ENCODE results near the gene PABPN1L.

- TF ChIP-seq POLR2A (IDR thresholded peaks at IDR 0.05; ENCODE audit: low read depth, low read length) (no peak), CHD4 (IDR thresholded peaks at IDR 0.05) (no peak), CTCF (IDR thresholded peaks at IDR 0.05 in 2 of 3, conservative IDR thresholded peaks at IDR 0.05 in 1 of 3; ENCODE audit: control insufficient read depth in 2 of 3, extremely low read depth in 1 of 3, insufficient read depth in 1 of 3, low read depth in 3 of 3, low read length in 3 of 3) (no peak), CBFB (IDR thresholded peaks at IDR 0.05; ENCODE audit: low read depth) (no peak), POLR2AphosphoS5 (IDR thresholded peaks at IDR 0.05; ENCODE audit: low read length) (no peak), TAF1 (IDR thresholded peaks at IDR 0.05; ENCODE audit: borderline replicate concordance, low read depth, low read length) (no peak), RBBP5 (conservative IDR thresholded peaks at IDR 0.05) (no peak), MXI1 (IDR thresholded peaks at IDR 0.05; ENCODE audit: low read depth, low read length) (no peak), MTA2 (IDR thresholded peaks at IDR 0.05; ENCODE audit: low read depth) (no peak), GABPA (IDR thresholded peaks at IDR 0.05; ENCODE audit: low read depth) (no peak), RFX5 (IDR thresholded peaks at IDR 0.05; ENCODE audit: low read depth, low read length) (no peak)
- TF ChIP-seq, protein P1, sequence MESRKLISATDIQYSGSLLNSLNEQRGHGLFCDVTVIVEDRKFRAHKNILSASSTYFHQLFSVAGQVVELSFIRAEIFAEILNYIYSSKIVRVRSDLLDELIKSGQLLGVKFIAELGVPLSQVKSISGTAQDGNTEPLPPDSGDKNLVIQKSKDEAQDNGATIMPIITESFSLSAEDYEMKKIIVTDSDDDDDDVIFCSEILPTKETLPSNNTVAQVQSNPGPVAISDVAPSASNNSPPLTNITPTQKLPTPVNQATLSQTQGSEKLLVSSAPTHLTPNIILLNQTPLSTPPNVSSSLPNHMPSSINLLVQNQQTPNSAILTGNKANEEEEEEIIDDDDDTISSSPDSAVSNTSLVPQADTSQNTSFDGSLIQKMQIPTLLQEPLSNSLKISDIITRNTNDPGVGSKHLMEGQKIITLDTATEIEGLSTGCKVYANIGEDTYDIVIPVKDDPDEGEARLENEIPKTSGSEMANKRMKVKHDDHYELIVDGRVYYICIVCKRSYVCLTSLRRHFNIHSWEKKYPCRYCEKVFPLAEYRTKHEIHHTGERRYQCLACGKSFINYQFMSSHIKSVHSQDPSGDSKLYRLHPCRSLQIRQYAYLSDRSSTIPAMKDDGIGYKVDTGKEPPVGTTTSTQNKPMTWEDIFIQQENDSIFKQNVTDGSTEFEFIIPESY (IDR thresholded peaks at IDR 0.05), result no peak
- TF ChIP-seq, protein P2, sequence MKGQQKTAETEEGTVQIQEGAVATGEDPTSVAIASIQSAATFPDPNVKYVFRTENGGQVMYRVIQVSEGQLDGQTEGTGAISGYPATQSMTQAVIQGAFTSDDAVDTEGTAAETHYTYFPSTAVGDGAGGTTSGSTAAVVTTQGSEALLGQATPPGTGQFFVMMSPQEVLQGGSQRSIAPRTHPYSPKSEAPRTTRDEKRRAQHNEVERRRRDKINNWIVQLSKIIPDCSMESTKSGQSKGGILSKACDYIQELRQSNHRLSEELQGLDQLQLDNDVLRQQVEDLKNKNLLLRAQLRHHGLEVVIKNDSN (IDR thresholded peaks at IDR 0.05; ENCODE audit: borderline replicate concordance, extremely low read length, insufficient read depth, low read depth, low read length), result no peak
Observed at GRCh38 chr16:88862968-88863367, 3.5 kb downstream of the PABPN1L start.
